HepG2 (cell line): ENCODE results near the gene TMEM129. TPM values are rescaled to one million over a fixed set of nuclear protein-coding genes. Genes with fewer than 3 reads are reported as not detected.

Experiments
- ARHGAP35 ChIP-seq: sonication (generic); formaldehyde crosslinking; IDR thresholded peaks from 2 replicates; pipeline ENCODE4 v1.9.0; 2022; ENCODE audit warnings: mild to moderate bottlenecking, inconsistent platforms, moderate library complexity, missing genetic modification reagents, borderline replicate concordance
- BCL3 ChIP-seq: sonication (generic); formaldehyde crosslinking; IDR thresholded peaks from 2 replicates; pipeline ENCODE4 v1.5.1; 2020; ENCODE audit warnings: mild to moderate bottlenecking, missing genetic modification reagents, moderate library complexity
- DNMT1 ChIP-seq: sonication (generic); formaldehyde crosslinking; IDR thresholded peaks from 2 replicates; pipeline ENCODE4 v1.5.1; 2020; ENCODE audit warnings: mild to moderate bottlenecking, missing genetic modification reagents
- ETV5 ChIP-seq: IDR thresholded peaks from 2 replicates; pipeline ENCODE4 v1.6.1; 2018; ENCODE audit warnings: missing biosample characterization, missing genetic modification reagents, inconsistent platforms, borderline replicate concordance
- KAT7 ChIP-seq: IDR thresholded peaks from 2 replicates; pipeline ENCODE4 v1.6.1; 2018; ENCODE audit warnings: borderline replicate concordance, missing compliant biosample characterization
- PHF20 ChIP-seq: sonication (generic); formaldehyde crosslinking; IDR thresholded peaks from 2 replicates; pipeline ENCODE4 v1.5.0; 2020; ENCODE audit warnings: mild to moderate bottlenecking, missing genetic modification reagents
- U2AF2 ChIP-seq: fragments of 200-400 bp; formaldehyde crosslinking; IDR thresholded peaks from 2 replicates; pipeline ENCODE4 v1.6.1; 2017; ENCODE audit warnings: low read depth, mild to moderate bottlenecking, low read length
- XRCC5 ChIP-seq: fragments of 200-400 bp; formaldehyde crosslinking; optimal IDR thresholded peaks from 2 replicates; pipeline ENCODE3; 2017; ENCODE audit warnings: mild to moderate bottlenecking, low read length
- ZNF569 ChIP-seq: sonication (generic); formaldehyde crosslinking; IDR thresholded peaks from 2 replicates; pipeline ENCODE4 v1.5.0; 2020; ENCODE audit warnings: mild to moderate bottlenecking, missing genetic modification reagents, moderate library complexity, borderline replicate concordance
- ZNF614 ChIP-seq: IDR thresholded peaks from 2 replicates; pipeline ENCODE4 v1.6.1; 2018; ENCODE audit warnings: missing biosample characterization, missing genetic modification reagents, inconsistent platforms, borderline replicate concordance
- ZNF660 ChIP-seq: sonication (generic); formaldehyde crosslinking; IDR thresholded peaks from 2 replicates; pipeline ENCODE4 v1.5.1; 2020; ENCODE audit warnings: mild to moderate bottlenecking, low read depth, missing genetic modification reagents, borderline replicate concordance
- polyA plus RNA-seq, 8 experiments: library from polyadenylated mRNA; depleted of rRNA in 3 of 8; stranded (reverse) in 7 of 8; unstranded in 1 of 8; fragments of >200 nt; fragmentation: Illumina TruSeq in 4 of 8; extraction: Trizol in 4 of 8; gene quantifications; 2 replicates each; pipeline versions ENCODE4 v1.2.1 to v1.2.3, GENCODE V29; 2011 to 2016; ENCODE audit warnings: low read depth in 4 of 8, missing spikeins in 1 of 8, mixed read lengths in 1 of 8; ENCODE audit not compliant: insufficient read depth in 1 of 8
- total RNA-seq, 5 experiments: library from RNA; depleted of rRNA; stranded (reverse); fragments of >200 nt; fragmentation: Illumina TruSeq; extraction: Trizol; gene quantifications; 2 replicates each; pipeline ENCODE4 v1.2.3, GENCODE V29; 2016; ENCODE audit warnings: low read depth in 1 of 5
- TF ChIP-seq, protein P1 (sequence below): sonication (generic); formaldehyde crosslinking; conservative IDR thresholded peaks from 2 replicates; pipeline ENCODE4 v1.5.0; 2020; ENCODE audit warnings: missing genetic modification reagents
- TF ChIP-seq, protein P2 (sequence below): sonication (generic); formaldehyde crosslinking; IDR thresholded peaks from 2 replicates; pipeline ENCODE4 v1.8.0; 2022; ENCODE audit warnings: mild to moderate bottlenecking, missing genetic modification reagents; ENCODE audit not compliant: insufficient replicate concordance
- TF ChIP-seq, protein P3 (sequence below): sonication (generic); formaldehyde crosslinking; IDR thresholded peaks from 2 replicates; pipeline ENCODE4 v1.9.0; 2021; ENCODE audit warnings: mild to moderate bottlenecking, missing genetic modification reagents
- TF ChIP-seq, protein P4 (sequence below): sonication (generic); formaldehyde crosslinking; conservative IDR thresholded peaks from 2 replicates; pipeline ENCODE4 v1.4.0; 2020; ENCODE audit warnings: missing genetic modification reagents

Gene TMEM129
- total and polyA plus RNA-seq, 2 of the 13 experiments (the other 11 are each of a cell fraction or from before 2014, with no cell fraction given), result 19.0 to 25.8 TPM

GRCh38 chr4:1712216-1713002 is 8.7 kb downstream of the TMEM129 start, which contains the start of gene SLBP (continued):
- TF ChIP-seq, protein P1, sequence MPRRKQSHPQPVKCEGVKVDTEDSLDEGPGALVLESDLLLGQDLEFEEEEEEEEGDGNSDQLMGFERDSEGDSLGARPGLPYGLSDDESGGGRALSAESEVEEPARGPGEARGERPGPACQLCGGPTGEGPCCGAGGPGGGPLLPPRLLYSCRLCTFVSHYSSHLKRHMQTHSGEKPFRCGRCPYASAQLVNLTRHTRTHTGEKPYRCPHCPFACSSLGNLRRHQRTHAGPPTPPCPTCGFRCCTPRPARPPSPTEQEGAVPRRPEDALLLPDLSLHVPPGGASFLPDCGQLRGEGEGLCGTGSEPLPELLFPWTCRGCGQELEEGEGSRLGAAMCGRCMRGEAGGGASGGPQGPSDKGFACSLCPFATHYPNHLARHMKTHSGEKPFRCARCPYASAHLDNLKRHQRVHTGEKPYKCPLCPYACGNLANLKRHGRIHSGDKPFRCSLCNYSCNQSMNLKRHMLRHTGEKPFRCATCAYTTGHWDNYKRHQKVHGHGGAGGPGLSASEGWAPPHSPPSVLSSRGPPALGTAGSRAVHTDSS (CRISPR knock-in tag), result 0 out of 2 replicates have a peak, but pooled peaks have one; percentile 20
- TF ChIP-seq ZNF569 (CRISPR knock-in tag) (peak; percentile 91; the same call in 1 of the 2 replicates), ETV5 (CRISPR knock-in tag) (peak; percentile 76), ZNF660 (CRISPR knock-in tag) (no peak), ARHGAP35 (CRISPR knock-in tag) (peak; percentile 94; the same call in 1 of the 2 replicates), DNMT1 (CRISPR knock-in tag) (0 out of 2 replicates have a peak, but pooled peaks have one; percentile 53), XRCC5 (no peak), BCL3 (CRISPR knock-in tag) (peak; percentile 93; the same call in 1 of the 2 replicates), ZNF614 (CRISPR knock-in tag) (peak; percentile 86; the same call in 1 of the 2 replicates), KAT7 (CRISPR knock-in tag) (no peak), PHF20 (peak; percentile 92), U2AF2 (no peak)
- TF ChIP-seq, protein P2, sequence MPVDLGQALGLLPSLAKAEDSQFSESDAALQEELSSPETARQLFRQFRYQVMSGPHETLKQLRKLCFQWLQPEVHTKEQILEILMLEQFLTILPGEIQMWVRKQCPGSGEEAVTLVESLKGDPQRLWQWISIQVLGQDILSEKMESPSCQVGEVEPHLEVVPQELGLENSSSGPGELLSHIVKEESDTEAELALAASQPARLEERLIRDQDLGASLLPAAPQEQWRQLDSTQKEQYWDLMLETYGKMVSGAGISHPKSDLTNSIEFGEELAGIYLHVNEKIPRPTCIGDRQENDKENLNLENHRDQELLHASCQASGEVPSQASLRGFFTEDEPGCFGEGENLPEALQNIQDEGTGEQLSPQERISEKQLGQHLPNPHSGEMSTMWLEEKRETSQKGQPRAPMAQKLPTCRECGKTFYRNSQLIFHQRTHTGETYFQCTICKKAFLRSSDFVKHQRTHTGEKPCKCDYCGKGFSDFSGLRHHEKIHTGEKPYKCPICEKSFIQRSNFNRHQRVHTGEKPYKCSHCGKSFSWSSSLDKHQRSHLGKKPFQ (CRISPR knock-in tag), result peak; percentile 95
- TF ChIP-seq, protein P3, sequence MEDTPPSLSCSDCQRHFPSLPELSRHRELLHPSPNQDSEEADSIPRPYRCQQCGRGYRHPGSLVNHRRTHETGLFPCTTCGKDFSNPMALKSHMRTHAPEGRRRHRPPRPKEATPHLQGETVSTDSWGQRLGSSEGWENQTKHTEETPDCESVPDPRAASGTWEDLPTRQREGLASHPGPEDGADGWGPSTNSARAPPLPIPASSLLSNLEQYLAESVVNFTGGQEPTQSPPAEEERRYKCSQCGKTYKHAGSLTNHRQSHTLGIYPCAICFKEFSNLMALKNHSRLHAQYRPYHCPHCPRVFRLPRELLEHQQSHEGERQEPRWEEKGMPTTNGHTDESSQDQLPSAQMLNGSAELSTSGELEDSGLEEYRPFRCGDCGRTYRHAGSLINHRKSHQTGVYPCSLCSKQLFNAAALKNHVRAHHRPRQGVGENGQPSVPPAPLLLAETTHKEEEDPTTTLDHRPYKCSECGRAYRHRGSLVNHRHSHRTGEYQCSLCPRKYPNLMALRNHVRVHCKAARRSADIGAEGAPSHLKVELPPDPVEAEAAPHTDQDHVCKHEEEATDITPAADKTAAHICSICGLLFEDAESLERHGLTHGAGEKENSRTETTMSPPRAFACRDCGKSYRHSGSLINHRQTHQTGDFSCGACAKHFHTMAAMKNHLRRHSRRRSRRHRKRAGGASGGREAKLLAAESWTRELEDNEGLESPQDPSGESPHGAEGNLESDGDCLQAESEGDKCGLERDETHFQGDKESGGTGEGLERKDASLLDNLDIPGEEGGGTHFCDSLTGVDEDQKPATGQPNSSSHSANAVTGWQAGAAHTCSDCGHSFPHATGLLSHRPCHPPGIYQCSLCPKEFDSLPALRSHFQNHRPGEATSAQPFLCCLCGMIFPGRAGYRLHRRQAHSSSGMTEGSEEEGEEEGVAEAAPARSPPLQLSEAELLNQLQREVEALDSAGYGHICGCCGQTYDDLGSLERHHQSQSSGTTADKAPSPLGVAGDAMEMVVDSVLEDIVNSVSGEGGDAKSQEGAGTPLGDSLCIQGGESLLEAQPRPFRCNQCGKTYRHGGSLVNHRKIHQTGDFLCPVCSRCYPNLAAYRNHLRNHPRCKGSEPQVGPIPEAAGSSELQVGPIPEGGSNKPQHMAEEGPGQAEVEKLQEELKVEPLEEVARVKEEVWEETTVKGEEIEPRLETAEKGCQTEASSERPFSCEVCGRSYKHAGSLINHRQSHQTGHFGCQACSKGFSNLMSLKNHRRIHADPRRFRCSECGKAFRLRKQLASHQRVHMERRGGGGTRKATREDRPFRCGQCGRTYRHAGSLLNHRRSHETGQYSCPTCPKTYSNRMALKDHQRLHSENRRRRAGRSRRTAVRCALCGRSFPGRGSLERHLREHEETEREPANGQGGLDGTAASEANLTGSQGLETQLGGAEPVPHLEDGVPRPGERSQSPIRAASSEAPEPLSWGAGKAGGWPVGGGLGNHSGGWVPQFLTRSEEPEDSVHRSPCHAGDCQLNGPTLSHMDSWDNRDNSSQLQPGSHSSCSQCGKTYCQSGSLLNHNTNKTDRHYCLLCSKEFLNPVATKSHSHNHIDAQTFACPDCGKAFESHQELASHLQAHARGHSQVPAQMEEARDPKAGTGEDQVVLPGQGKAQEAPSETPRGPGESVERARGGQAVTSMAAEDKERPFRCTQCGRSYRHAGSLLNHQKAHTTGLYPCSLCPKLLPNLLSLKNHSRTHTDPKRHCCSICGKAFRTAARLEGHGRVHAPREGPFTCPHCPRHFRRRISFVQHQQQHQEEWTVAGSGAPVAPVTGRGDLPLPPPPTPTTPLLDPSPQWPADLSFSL, result no peak
- TF ChIP-seq, protein P4, sequence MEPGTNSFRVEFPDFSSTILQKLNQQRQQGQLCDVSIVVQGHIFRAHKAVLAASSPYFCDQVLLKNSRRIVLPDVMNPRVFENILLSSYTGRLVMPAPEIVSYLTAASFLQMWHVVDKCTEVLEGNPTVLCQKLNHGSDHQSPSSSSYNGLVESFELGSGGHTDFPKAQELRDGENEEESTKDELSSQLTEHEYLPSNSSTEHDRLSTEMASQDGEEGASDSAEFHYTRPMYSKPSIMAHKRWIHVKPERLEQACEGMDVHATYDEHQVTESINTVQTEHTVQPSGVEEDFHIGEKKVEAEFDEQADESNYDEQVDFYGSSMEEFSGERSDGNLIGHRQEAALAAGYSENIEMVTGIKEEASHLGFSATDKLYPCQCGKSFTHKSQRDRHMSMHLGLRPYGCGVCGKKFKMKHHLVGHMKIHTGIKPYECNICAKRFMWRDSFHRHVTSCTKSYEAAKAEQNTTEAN, result peak; percentile 96
